A549 (cell line): Measurements from ENCODE around the gene TET2. TPM values are rescaled to one million over a fixed set of nuclear protein-coding genes. Genes with fewer than 3 reads are reported as not detected.

Experiments
- ATAC-seq, 2 experiments: fragments of 200-7000 bp in 1 of 2; fragments of >200 bp in 1 of 2; cut with Nextera tagmentation in 1 of 2; cut with Tn5 transposase in 1 of 2; 3 replicates each; pipeline versions ENCODE4 v1.8.0 to v1.9.1; 2018 to 2020; ENCODE audit warnings: mild to moderate bottlenecking in 1 of 2, moderate library complexity in 1 of 2
- CTCF ChIA-PET: fragments of 300-600 bp; sonication (Branson Sonifier 250); formaldehyde crosslinking; extraction: SDS; loops from one replicate; lab custom pipeline; 2021; ENCODE audit warnings: antibody characterized with exemption, inconsistent platforms; lab: Yijun Ruan, JAX
- POLR2A ChIA-PET: fragments of 350-600 bp; formaldehyde crosslinking; extraction: SDS; loops from one replicate; lab custom pipeline; 2021; ENCODE audit warnings: antibody characterized with exemption, inconsistent platforms; lab: Yijun Ruan, JAX
- DNase-seq, 2 experiments: peaks; one replicate each; pipeline versions ENCODE4 v3.0.0 to v3.0.0-alpha.2; 2011 to 2016; ENCODE audit warnings: low read depth in 1 of 2, low spot score in 1 of 2
- FAIRE-seq: peaks from 2 replicates; lab custom pipeline; 2011; peaks lifted over from hg19 to GRCh38; lab: Jason Lieb, UNC
- H3K27ac ChIP-seq, 2 experiments: fragments of >200 bp; sonication (Bioruptor Twin); formaldehyde crosslinking; 3 replicates each; pipeline ENCODE4 v1.5.1; 2016 to 2017
- H3K4me1 ChIP-seq: fragments of >200 bp; sonication (Bioruptor Twin); formaldehyde crosslinking; 3 replicates; pipeline ENCODE4 v1.6.1; 2016
- H3K4me2 ChIP-seq: fragments of >200 bp; sonication (Bioruptor Twin); formaldehyde crosslinking; 3 replicates; pipeline ENCODE4 v1.6.1; 2016
- H3K4me3 ChIP-seq: fragments of >200 bp; sonication (Bioruptor Twin); formaldehyde crosslinking; 3 replicates; pipeline ENCODE4 v1.5.1; 2016
- H3K9me3 ChIP-seq: fragments of >200 bp; sonication (Bioruptor Twin); formaldehyde crosslinking; 3 replicates; pipeline ENCODE4 v1.6.1; 2016
- BCL3 ChIP-seq: fragments of >200 bp; sonication (Bioruptor Twin); formaldehyde crosslinking; IDR thresholded peaks from 3 replicates; pipeline ENCODE4 v1.6.1; 2016
- BHLHE40 ChIP-seq: IDR thresholded peaks from 2 replicates; pipeline ENCODE4 v1.6.1; 2012; ENCODE audit warnings: low read depth, low read length, inconsistent platforms
- CHD2 ChIP-seq: fragments of 150-350 bp; IDR thresholded peaks from 2 replicates; pipeline ENCODE4 v1.6.1; 2014; ENCODE audit warnings: low read length; ENCODE audit not compliant: partially characterized antibody
- CHD4 ChIP-seq: fragments of 200-600 bp; sonication (generic); IDR thresholded peaks from 2 replicates; pipeline ENCODE4 v1.6.1; 2016; ENCODE audit warnings: antibody characterized with exemption, mild to moderate bottlenecking, borderline replicate concordance
- E2F6 ChIP-seq: IDR thresholded peaks from 2 replicates; pipeline ENCODE4 v1.6.1; 2012; ENCODE audit warnings: low read depth, borderline replicate concordance
- ELK1 ChIP-seq: fragments of 150-350 bp; IDR thresholded peaks from 2 replicates; pipeline ENCODE4 v1.6.1; 2014; ENCODE audit warnings: low read depth, mild to moderate bottlenecking, low read length
- EP300 ChIP-seq, 2 experiments: fragments of >200 bp; sonication (Bioruptor Twin); formaldehyde crosslinking; IDR thresholded peaks; 2 replicates in 1 of 2; 3 replicates in 1 of 2; pipeline ENCODE4 v1.6.1; 2016 to 2017
- ESRRA ChIP-seq: fragments of 150-350 bp; IDR thresholded peaks from 2 replicates; pipeline ENCODE4 v1.6.1; 2014; ENCODE audit warnings: mild to moderate bottlenecking, low read length, borderline replicate concordance
- FOSL2 ChIP-seq, 2 experiments: fragments of 450-650 bp in 1 of 2; fragments of >200 bp in 1 of 2; sonication (Bioruptor Twin) in 1 of 2; formaldehyde crosslinking; IDR thresholded peaks; 2 replicates each; pipeline versions ENCODE4 v1.5.0 to v1.6.1; 2016 to 2020; ENCODE audit warnings: mild to moderate bottlenecking in 1 of 2, moderate library complexity in 1 of 2
- HDAC2 ChIP-seq: fragments of 200-600 bp; sonication (generic); IDR thresholded peaks from 2 replicates; pipeline ENCODE4 v1.6.1; 2016
- HOXB13 ChIP-seq: fragments of 250-450 bp; sonication (Bioruptor Pico); IDR thresholded peaks from 2 replicates; pipeline ENCODE4 v1.5.0; 2020; ENCODE audit warnings: low read depth, mild to moderate bottlenecking, moderate library complexity
- JUNB ChIP-seq: fragments of >200 bp; sonication (Bioruptor Twin); formaldehyde crosslinking; IDR thresholded peaks from 2 replicates; pipeline ENCODE4 v1.6.1; 2016
- KDM1A ChIP-seq: fragments of 200-600 bp; sonication (generic); IDR thresholded peaks from 2 replicates; pipeline ENCODE4 v1.6.1; 2016; ENCODE audit warnings: low read depth, mild to moderate bottlenecking
- KDM5A ChIP-seq: fragments of 200-600 bp; sonication (generic); IDR thresholded peaks from 2 replicates; pipeline ENCODE4 v1.6.1; 2016; ENCODE audit warnings: antibody characterized with exemption, mild to moderate bottlenecking
- MAZ ChIP-seq: fragments of 150-350 bp; IDR thresholded peaks from 2 replicates; pipeline ENCODE4 v1.6.1; 2014; ENCODE audit warnings: antibody characterized with exemption, low read depth, low read length, borderline replicate concordance
- NFE2L2 ChIP-seq: fragments of 150-350 bp; conservative IDR thresholded peaks from 2 replicates; pipeline ENCODE4 v1.6.1; 2014; ENCODE audit warnings: low read length
- PBX3 ChIP-seq: IDR thresholded peaks from 2 replicates; pipeline ENCODE4 v1.6.1; 2012
- RAD21 ChIP-seq, 2 experiments: fragments of >200 bp in 1 of 2; sonication (Bioruptor Twin) in 1 of 2; formaldehyde crosslinking in 1 of 2; IDR thresholded peaks in 1 of 2; conservative IDR thresholded peaks in 1 of 2; 2 replicates in 1 of 2; 3 replicates in 1 of 2; pipeline ENCODE4 v1.6.1; 2012 to 2018; ENCODE audit warnings: inconsistent platforms in 1 of 2
- RNF2 ChIP-seq: fragments of 200-600 bp; sonication (generic); IDR thresholded peaks from 2 replicates; pipeline ENCODE4 v1.6.1; 2016; ENCODE audit warnings: low read depth, mild to moderate bottlenecking, antibody characterized with exemption, moderate library complexity, borderline replicate concordance
- SMC3 ChIP-seq: fragments of >200 bp; sonication (Bioruptor Twin); formaldehyde crosslinking; IDR thresholded peaks from 3 replicates; pipeline ENCODE4 v1.6.1; 2018; ENCODE audit warnings: inconsistent platforms
- SREBF2 ChIP-seq: fragments of 450-650 bp; IDR thresholded peaks from 2 replicates; pipeline ENCODE4 v1.6.1; 2014; ENCODE audit warnings: mild to moderate bottlenecking, moderate library complexity
- ZC3H11A ChIP-seq: fragments of 450-650 bp; IDR thresholded peaks from 2 replicates; pipeline ENCODE4 v1.6.1; 2014; ENCODE audit warnings: antibody characterized with exemption, mild to moderate bottlenecking
- ZSCAN20 ChIP-seq: fragments of 250-450 bp; sonication (Bioruptor Pico); IDR thresholded peaks from 2 replicates; pipeline ENCODE4 v1.8.0; 2022; ENCODE audit warnings: mild to moderate bottlenecking, moderate library complexity
- WGBS: methylation state at CpG from one replicate; pipeline ENCODE4 v1.1.6; 2017; ENCODE audit errors: missing lambda C conversion rate; 5-methylcytosine and 5-hydroxymethylcytosine counted together
- polyA plus RNA-seq, 4 experiments: library from polyadenylated mRNA; depleted of rRNA in 3 of 4; stranded (reverse); fragments of >200 nt; fragmentation: RNase III in 1 of 4; extraction: RNeasy Plus Mini Kit Qiagen cat#74134 plus additional on column Dnase treatment in 1 of 4; gene quantifications; 2 replicates in 3 of 4; 3 replicates in 1 of 4; pipeline ENCODE4 v1.2.3, GENCODE V29; 2011 to 2017

TET2 gene
- polyA plus RNA-seq, 2 of the 4 experiments (the other 2 are of a cell fraction) = 2.2 to 6.6 TPM

GRCh38 chr4:105148776-105149175, 2.1 kb downstream of the TET2 start:
- Histone ChIP-seq H3K4me2 (peak overlapping the region; percentile 84), H3K4me1 (peaks cover 21% of the 10 kb centered on the region), H3K4me3 (no peak overlapping the region), H3K9me3 (no peaks in the 10 kb centered on the region), H3K27ac (no peak overlapping the region)
- ATAC-seq (no peak), DNase-seq (no peak), FAIRE-seq (no peak)
- POLR2A ChIA-PET = no interaction called here
- 56% methylated on average over 5 of the region's 5 CpGs for WGBS
- CTCF ChIA-PET = no interaction called here
- no peak for TF ChIP-seq FOSL2 (IDR thresholded peaks at IDR 0.05)
- no peak for TF ChIP-seq FOSL2 (CRISPR knock-in tag; IDR thresholded peaks at IDR 0.05)
- no peak for TF ChIP-seq NFE2L2
- TF ChIP-seq ELK1 = no peak
- TF ChIP-seq BCL3 = no peak
- TF ChIP-seq RAD21 (conservative IDR thresholded peaks at IDR 0.05 in 1 of 2, IDR thresholded peaks at IDR 0.05 in 1 of 2) = no peak
- no peak for TF ChIP-seq KDM1A
- TF ChIP-seq HOXB13 (CRISPR knock-in tag) = no peak
- no peak for TF ChIP-seq KDM5A
- TF ChIP-seq CHD4 = no peak
- no peak for TF ChIP-seq EP300 (IDR thresholded peaks at IDR 0.05)
- no peak for TF ChIP-seq SREBF2

- Histone ChIP-seq H3K9me3 (no peaks in the 10 kb centered on the region), H3K27ac (no peak overlapping the region), H3K4me1 (peaks cover 21% of the 10 kb centered on the region), H3K4me2 (0 out of 3 replicates have a peak overlapping the region, but pooled peaks have one; percentile 20), H3K4me3 (no peak overlapping the region)
- ATAC-seq (no peak), FAIRE-seq (no peak), DNase-seq (no peak)
- POLR2A ChIA-PET = no interaction called here
- WGBS = 95% methylated on average over 1 of the region's 1 CpG
- TF ChIP-seq E2F6 (no peak), ESRRA (no peak), HDAC2 (no peak), BHLHE40 (no peak), RAD21 (conservative IDR thresholded peaks at IDR 0.05 in 1 of 2, IDR thresholded peaks at IDR 0.05 in 1 of 2) (no peak), RNF2 (no peak), SMC3 (no peak)
- CTCF ChIA-PET = no interaction called here
Measured at GRCh38 chr4:105149771-105150170, 3.1 kb downstream of the TET2 start.

- Histone ChIP-seq H3K4me1 (peaks cover 22% of the 10 kb centered on the region; the same call in 2 of the 3 replicates), H3K4me2 (no peak overlapping the region), H3K9me3 (no peaks in the 10 kb centered on the region), H3K27ac (no peak overlapping the region), H3K4me3 (no peak overlapping the region)
- FAIRE-seq (no peak), ATAC-seq (no peak), DNase-seq (no peak)
- TF ChIP-seq FOSL2 (IDR thresholded peaks at IDR 0.05) (no peak), FOSL2 (CRISPR knock-in tag; IDR thresholded peaks at IDR 0.05) (no peak), MAZ (no peak), CHD2 (no peak), SMC3 (no peak), PBX3 (no peak), JUNB (no peak), ZSCAN20 (CRISPR knock-in tag) (no peak), ZC3H11A (no peak)
- CTCF ChIA-PET = no interaction called here
- POLR2A ChIA-PET = no interaction called here
Measured at GRCh38 chr4:105150503-105150902, 3.8 kb downstream of the TET2 start.
